NB4 (cell line): ENCODE data around the gene MAN2A1.

ENCODE experiments used
- DNase-seq: peaks from one replicate; pipeline ENCODE4 v3.0.0; 2010; ENCODE audit warnings: low read depth
- H3K4me3 ChIP-seq: one replicate; pipeline ENCODE4 v1.5.1; 2011; ENCODE audit warnings: mild to moderate bottlenecking, low read depth, low read length, moderate library complexity
- MYC ChIP-seq: IDR thresholded peaks from 2 replicates; pipeline ENCODE4 v1.6.1; 2011; ENCODE audit warnings: low read depth, low read length
- POLR2A ChIP-seq: IDR thresholded peaks from 2 replicates; pipeline ENCODE4 v1.6.1; 2011; ENCODE audit warnings: mild to moderate bottlenecking; ENCODE audit not compliant: insufficient read length; ENCODE audit errors: extremely low read depth
- TF ChIP-seq, protein P1 (sequence below): IDR thresholded peaks from 2 replicates; pipeline ENCODE4 v1.6.1; 2011; ENCODE audit warnings: low read depth, low read length
- TF ChIP-seq, protein P2 (sequence below): IDR thresholded peaks from one replicate; pipeline ENCODE4 v1.5.1; 2012; ENCODE audit warnings: low read depth, low read length

MAN2A1 gene

DNA sequence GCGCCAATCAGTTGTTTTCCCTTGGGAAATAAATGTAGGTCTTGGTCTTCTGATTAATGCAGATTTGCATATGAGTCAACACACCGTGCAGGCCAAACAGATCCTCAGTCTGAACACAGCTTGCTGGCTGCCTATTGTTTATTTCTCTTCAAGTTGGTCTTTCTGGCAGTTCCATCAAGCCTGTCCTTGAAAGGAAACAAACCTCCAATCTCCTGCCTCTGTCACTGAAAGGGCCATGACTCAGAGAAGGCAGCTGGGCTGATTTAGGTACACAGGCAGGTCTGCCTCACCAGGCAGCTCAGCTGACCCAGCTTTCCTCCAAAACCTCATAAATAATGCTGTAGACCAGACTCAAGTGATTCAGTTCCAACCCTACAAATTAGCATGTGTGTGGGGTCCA lies 175.9 kb downstream of the MAN2A1 start:
- DNase-seq = no peak
- TF ChIP-seq POLR2A = no peak
- TF ChIP-seq, protein P1, sequence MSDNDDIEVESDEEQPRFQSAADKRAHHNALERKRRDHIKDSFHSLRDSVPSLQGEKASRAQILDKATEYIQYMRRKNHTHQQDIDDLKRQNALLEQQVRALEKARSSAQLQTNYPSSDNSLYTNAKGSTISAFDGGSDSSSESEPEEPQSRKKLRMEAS = no peak
- TF ChIP-seq, protein P2, sequence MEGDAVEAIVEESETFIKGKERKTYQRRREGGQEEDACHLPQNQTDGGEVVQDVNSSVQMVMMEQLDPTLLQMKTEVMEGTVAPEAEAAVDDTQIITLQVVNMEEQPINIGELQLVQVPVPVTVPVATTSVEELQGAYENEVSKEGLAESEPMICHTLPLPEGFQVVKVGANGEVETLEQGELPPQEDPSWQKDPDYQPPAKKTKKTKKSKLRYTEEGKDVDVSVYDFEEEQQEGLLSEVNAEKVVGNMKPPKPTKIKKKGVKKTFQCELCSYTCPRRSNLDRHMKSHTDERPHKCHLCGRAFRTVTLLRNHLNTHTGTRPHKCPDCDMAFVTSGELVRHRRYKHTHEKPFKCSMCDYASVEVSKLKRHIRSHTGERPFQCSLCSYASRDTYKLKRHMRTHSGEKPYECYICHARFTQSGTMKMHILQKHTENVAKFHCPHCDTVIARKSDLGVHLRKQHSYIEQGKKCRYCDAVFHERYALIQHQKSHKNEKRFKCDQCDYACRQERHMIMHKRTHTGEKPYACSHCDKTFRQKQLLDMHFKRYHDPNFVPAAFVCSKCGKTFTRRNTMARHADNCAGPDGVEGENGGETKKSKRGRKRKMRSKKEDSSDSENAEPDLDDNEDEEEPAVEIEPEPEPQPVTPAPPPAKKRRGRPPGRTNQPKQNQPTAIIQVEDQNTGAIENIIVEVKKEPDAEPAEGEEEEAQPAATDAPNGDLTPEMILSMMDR = no peak
- no peak for TF ChIP-seq MYC
- H3K4me3 ChIP-seq = no peak overlapping the region

DNA sequence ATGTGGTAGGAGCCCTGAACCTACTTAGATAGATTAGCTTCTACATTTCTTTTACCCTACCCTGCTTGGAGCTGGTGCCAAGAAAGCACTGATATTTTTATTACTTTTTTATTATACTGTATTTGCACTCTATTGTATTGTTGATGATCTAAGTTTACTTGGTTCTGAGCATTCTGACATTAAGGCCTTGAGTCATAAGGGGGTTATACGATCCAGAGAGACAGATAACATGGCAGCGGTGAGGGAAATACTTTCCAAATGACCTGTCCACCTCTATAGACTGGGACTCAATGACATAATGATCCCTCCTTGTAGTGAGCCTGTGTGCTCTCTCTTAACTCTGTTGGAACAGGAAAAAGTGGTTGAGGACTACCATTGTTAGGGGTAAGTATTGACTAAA lies 176.3 kb downstream of the MAN2A1 start:
- TF ChIP-seq POLR2A = no peak
- TF ChIP-seq MYC = no peak
- TF ChIP-seq, protein P1 = no peak
- TF ChIP-seq, protein P2 = no peak
- no peak for DNase-seq
- H3K4me3 ChIP-seq = no peak overlapping the region

DNA sequence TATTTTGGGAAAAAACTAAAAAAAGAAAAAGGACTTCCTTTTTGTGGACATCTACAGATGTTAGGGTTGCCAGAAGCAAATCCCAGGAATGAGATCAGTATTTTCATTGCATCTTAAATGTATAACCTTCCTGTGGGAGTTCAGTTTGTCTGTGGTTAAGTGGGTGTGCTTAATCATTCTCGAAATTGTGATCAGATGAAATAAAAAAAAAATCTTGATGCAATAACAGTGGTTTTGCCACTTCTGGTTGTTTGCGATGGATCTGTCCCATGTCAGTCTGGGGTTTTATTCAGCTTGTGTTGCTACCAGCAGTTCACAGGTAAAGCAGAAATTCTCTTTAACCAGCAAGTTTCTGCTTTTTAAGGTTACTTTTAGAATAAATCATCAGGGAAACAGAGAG lies 179.0 kb downstream of the MAN2A1 start:
- no peak for DNase-seq
- H3K4me3 ChIP-seq = no peak overlapping the region
- TF ChIP-seq MYC = no peak
- TF ChIP-seq, protein P2 = no peak
- TF ChIP-seq, protein P1 = no peak
- TF ChIP-seq POLR2A = no peak

DNA sequence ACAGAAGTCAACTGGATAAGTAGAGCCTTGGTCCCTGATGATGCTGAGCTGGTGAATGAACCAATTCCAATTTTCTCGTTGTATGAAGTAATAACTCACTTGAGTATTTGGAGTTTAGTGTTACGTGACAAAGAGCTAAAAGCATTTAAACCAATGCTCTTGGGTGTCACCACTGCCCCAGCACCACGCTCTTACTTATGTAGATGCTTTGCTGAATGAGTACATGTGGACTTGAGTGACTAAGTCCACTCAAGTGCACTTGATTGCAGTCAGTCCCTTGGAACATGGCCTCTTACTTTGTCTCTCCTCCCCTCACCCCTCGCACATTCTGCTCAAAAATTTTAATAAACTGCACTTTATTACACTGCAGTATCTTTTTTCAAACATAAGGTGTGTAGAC lies 184.0 kb downstream of the MAN2A1 start:
- H3K4me3 ChIP-seq = no peak overlapping the region
- no peak for DNase-seq
- TF ChIP-seq MYC (no peak), POLR2A (no peak)
- TF ChIP-seq, protein P1 = no peak
- TF ChIP-seq, protein P2 = no peak

DNA sequence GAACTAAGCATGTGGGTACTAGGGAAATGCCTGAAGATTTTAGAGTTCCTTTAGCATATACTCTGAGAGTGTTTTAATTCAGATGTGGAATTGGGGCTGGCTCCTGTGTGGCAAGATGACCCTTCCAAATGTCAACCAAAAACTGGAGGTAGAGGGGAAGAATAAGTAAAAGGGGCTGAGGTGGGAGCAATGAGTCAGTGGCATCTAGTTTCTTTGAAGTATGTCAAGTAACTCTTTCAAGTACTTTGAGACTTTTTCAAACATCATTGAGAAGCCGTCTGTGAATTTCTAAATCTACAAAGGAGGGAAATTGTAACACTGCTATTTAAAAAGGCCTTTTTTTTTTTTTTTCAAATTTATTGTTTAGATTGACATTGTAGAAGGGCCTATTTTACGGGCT lies 184.4 kb downstream of the MAN2A1 start:
- DNase-seq = no peak
- no peak overlapping the region for H3K4me3 ChIP-seq
- no peak for TF ChIP-seq MYC
- TF ChIP-seq, protein P2 = no peak
- no peak for TF ChIP-seq POLR2A
- TF ChIP-seq, protein P1 = no peak
